HUDEP-2 (cell line): ENCODE results near the gene CSPG4.
"Not testable (repeated sequence)": the region's sequence is repeated elsewhere in the genome, so short reads cannot be mapped to it uniquely, and the experiment has no call there.

Experiments
- DNase-seq, 76 experiments: peaks; one replicate each; lab custom pipeline; 2025; ENCODE audit not compliant: unreplicated experiment in 76 of 76; lab: John Stamatoyannopoulos, UW

Gene CSPG4

DNA sequence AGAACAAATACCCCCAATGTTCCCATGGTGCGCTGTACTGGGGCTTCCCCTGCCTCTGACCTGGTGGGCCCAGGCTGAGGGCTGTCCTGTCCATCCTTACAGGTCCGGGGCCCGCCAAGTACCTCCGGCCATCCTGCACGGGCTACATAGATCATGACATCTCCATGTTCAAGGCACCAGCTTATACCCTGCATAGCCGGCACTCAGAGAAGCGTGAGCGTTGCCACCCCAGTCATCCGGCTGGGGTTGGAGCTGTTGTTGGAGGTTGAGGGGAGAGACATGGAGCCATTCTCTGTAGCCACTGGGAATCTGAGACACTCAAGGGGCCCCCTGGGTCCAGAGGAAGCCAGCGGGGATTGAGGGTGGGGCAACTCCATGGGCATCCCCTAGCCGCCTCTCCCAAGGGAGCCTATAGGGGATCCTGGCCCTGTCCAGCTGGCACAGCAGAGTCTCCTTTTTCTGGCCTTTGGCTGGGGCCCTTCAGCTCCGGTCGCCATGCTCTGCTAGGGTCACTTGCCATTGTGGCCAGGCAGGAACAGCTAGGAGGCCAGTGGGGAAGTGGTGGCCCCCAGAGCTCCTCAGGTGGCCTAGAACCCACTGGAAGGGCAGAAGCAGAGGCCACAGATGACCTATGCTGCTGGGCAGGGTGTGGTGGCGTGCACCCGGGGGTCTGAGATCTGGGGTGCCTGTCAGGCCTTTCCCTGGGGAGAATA, 12.5 kb upstream of the CSPG4 start:
- DNase-seq: no peak

DNA sequence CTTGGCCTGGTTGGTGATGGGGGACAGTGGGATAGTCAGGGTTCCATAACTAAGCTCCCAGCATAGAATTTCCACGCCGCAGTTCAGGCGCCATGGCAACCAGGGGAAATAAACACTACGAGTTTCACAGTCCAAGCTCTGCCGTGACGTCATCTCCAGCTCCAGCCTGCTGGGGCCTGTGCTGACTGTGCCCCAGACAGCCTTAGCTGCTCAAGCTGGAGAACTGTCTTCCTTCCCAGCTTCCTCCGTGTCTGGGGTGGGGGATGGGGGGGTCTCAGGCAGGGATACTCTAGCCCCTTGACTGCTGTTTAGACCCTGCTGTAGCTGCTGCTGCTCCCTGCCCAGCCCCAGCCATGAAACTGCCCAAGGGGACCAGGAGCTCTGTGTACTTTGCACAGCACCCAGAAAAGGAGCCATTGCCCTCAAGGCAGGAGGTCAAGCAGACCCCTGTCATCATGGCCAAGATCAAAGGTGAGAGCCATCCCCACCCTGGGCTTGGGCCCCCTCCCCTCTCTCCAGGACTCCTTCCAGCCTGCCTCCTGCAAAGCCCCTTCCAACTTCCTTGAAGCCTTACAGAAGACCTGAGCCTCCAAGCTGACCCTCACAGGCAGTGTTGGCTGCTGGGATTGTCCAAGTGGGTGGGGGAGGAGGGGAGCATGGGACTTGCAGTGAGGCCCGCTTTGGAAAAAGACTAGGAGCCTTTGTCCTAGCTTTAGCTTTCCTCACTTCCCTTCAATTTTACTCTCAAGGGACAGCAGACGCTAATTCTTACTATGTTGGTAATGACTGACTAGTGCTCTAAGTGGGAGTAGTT, 11.4 kb upstream of the CSPG4 start:
- peak in 10 of 76 experiments; percentile 10 to 64 (median 20) for DNase-seq

GRCh38 chr15:75723171-75723846, 10.7 kb upstream of the CSPG4 start:
- DNase-seq: no peak

DNA sequence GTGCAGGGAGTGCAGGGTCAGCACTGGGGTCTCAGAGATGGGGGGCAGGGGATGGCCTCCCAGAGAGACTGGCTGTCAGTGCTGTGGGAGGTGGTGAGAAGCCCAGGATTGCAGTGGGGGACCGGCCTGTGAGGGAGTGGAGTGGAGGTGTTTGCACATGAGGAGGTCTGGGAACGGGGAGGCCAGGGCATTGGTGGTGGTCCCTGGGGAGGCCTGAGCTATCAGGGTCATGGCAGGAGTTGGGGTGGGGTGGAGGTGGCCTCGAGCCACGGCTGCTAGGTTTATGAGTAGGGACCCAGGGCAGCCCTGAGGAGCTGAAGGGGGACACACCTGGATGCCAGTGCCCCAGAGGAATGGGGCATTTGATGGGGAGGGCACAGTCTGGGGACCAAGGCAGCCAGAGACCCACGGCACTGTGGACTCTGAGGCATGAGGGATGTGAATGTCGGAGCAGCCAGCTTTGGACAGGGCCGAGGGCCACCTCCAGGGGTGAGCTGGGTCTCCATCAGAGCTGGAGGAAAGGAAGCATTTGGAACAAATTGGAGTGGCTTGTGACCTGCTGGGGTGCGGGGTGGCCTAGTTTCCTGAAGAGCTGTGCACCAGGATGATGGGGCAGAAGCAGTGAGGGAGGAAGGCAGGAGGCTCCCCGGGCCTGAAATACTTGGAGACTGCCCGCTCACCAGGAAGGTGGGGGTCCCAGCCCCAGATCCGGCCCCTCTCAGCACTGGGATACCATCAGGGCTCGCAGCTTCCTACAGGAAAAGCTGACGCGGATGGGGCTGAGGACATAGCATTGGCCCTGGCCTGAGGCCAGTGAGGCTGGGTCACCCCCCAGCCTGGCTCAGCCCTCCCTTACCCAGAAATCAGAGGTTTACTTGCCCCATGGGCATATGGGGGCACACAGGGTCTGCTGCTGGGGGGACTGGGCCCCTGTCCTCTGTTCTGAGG, 9.5 kb upstream of the CSPG4 start:
- DNase-seq: no peak

DNA sequence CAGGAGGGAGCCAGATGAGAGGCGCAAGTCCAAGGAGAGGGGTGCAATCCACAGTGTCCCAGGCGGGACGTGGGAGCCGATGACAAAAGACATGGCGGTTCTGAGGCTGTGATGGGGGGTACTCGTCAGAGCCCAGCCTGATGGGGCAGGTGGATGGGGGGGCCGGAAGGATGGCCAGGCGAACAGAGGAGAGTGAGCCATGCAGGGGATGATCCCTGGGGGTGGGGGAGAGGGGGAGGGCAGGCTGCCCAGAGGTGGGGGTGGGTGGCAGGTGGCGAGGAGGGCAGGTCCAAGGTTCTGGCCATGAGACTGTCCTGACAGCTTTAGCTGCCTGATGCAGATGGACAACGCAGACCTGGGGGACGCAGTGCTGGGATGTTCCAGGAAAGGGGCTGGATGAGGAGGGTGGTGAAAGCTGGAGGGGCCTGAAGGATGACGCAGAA, 8.9 kb upstream of the CSPG4 start:
- DNase-seq: no peak

- peak in 71 of 76 experiments; percentile 26 to 86 (median 69) for DNase-seq
Observed at GRCh38 chr15:75720787-75721479, 8.3 kb upstream of the CSPG4 start.

- no peak for DNase-seq
Observed at GRCh38 chr15:75720297-75720696, 7.6 kb upstream of the CSPG4 start.

DNA sequence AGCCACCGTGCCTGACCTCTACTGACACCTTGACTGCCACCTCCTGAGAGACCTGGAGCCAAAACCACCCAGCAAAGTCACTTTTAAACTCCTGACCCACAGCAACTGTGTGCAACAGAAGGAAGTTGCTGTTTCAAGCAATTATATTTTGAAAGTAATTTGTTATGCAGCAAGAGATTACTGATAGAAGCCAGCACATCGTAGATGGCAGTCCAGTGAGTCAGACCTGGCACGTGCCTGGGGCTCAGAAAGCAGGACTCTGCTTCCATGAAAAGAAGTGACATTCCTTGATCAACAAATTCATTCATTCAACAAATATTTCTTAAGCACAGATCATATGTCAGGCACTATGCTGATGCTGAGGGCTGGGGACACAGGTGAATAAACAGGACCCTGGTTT, 5.7 kb upstream of the CSPG4 start:
- no peak for DNase-seq

GRCh38 chr15:75717001-75717400, 4.4 kb upstream of the CSPG4 start:
- not testable (repeated sequence) for DNase-seq

DNA sequence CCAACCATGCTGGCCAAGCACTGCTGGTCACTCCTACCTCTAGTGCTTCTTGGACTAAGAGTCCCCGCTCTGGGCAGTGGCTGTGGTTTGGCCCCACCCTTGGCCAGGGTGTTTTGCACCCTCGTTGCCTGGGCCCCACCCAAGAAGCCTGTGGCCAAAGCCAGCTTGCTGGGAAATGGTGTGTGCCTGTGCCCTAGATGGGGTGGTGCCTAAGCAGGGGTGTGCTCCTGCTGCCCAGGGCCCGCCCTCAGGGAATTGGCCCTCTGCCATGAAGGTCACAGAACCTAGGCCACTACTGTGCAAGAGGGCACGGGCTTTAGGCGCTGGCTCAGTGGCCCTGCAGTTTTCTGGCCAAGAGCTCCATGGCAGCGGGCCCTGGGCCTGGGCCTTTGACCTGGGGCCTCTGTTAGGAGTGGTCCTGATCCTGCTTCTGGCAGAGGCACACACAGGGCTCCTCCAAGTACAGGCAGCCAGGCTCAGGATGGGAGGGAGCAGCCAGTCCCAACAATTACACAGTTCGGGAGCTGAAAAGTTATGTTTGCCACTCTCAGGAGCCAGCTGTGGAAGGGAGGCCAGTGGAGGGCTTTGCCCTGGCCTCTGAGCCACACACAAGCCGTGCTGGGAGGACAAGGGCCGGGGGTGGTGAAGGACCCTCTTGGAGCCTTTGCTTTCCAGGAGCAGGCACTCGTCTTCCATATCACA, 3.8 kb upstream of the CSPG4 start:
- not testable (repeated sequence) for DNase-seq

DNA sequence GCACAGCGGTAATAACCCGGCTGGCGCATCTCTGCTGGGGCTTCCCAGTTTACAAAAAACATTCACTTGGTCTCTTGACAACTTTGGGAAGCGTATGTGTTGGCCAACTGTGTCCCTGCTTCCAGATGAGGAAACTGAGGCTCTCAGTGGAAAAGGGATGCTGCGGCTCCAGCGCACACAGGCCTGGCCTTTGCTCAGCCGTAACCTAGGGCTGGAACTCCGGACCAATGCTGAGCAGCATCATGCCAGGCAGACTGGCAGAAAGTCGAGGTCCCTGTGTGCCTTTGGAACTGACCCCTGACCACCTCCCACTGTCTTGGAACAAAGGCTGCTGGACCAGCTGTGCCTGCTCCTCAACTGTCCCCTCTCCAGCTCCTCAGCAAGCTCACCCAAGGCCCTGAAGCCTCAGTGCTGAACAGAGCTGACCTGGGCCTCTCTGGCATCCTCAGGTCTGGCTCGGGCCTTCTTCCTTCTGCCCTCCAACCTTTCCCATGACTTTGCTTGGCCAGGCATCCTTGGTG, 2.7 kb upstream of the CSPG4 start:
- not testable (repeated sequence) for DNase-seq

DNA sequence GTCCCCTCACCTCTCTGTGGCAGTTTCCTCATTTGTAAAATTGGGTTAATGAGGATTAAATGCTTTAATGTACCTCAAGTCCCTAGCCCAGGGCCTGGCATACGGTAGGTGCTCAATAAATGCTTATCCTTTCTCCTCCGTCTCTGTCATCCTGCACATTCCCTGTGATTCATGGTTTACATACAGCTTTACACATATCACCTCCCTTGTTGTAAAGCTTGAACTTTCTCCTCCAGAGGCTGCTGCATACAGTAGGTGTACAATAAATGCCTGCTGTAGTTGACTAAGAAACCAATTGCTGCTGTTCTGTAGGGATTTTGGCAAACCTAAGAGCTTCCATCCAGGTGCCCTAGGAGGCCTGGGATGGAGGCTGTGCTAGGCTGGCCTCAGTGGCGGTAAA, 1.5 kb upstream of the CSPG4 start:
- no peak for DNase-seq

GRCh38 chr15:75713338-75713895, 769 bp upstream of the CSPG4 start:
- no peak for DNase-seq

GRCh38 chr15:75711495-75711894, 1.2 kb downstream of the CSPG4 start:
- DNase-seq: not testable (repeated sequence)

- not testable (repeated sequence) for DNase-seq
Observed at GRCh38 chr15:75710874-75711273, 1.8 kb downstream of the CSPG4 start.

DNA sequence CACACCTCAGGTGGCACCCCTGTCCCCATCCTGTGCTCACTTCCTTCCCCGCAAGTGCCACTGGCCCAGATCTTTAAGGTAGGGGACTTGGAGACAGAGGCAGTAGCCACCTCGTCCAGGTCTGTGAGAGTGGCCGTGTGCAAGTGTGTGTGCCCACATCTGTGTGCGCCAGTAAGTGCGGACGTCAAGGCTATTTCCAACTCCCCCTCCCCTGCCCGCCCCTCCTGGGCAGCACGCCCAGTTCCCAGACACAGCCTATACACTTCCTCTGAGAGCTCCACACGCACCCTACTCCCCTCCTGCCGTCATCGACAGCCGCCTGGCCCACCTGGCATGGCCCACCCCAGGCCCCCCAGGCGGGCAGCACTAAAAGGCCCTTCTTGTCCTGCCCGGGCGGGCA, 3.2 kb downstream of the CSPG4 start:
- DNase-seq: not testable (repeated sequence)

DNA sequence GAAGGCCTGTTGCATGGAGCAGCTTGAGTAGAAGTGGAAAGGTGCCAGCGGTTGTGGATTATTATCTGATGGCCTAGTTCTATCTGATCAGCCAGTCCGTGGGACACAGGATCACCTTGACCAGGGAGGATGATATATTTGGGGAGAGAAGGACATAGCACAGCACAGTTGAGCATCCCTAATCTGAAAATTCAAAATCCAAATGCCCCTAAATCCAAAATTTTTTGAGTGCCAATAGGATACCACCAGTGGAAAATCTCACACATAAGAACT, 6.0 kb downstream of the CSPG4 start:
- peak in 1 of 76 experiments; percentile 25 for DNase-seq

GRCh38 chr15:75705854-75706681, 6.6 kb downstream of the CSPG4 start:
- DNase-seq: no peak
